ENCODE data around the gene ANKRD33B. TPM values are rescaled to one million over a fixed set of nuclear protein-coding genes. Genes with fewer than 3 reads are reported as not detected.
"Not testable (repeated sequence)": the region's sequence is repeated elsewhere in the genome, so short reads cannot be mapped to it uniquely, and the experiment has no call there.

The ANKRD33B gene
- polyA plus RNA-seq, 12 donors = 1.2 to 3.3 (median 1.8) TPM; not detected in 2

GRCh38 chr5:10536931-10537579 lies 26.8 kb upstream of the ANKRD33B start:
- DNase-seq = no peak

GRCh38 chr5:10537624-10538023 lies 26.2 kb upstream of the ANKRD33B start:
- DNase-seq = no peak

- no peak for DNase-seq
Observed at GRCh38 chr5:10538103-10538788, 25.6 kb upstream of the ANKRD33B start.

GRCh38 chr5:10538789-10539686 lies 24.8 kb upstream of the ANKRD33B start:
- no peak for DNase-seq

GRCh38 chr5:10539687-10539998 lies 24.2 kb upstream of the ANKRD33B start:
- no peak for DNase-seq

- no peak for DNase-seq
Observed at GRCh38 chr5:10540036-10540544, 23.8 kb upstream of the ANKRD33B start.

GRCh38 chr5:10540951-10541646 lies 22.8 kb upstream of the ANKRD33B start:
- no peak for DNase-seq

GRCh38 chr5:10542055-10542550 lies 21.8 kb upstream of the ANKRD33B start:
- DNase-seq = no peak

GRCh38 chr5:10543585-10544040 lies 20.3 kb upstream of the ANKRD33B start:
- DNase-seq = no peak

- DNase-seq = no peak
Observed at GRCh38 chr5:10545084-10545483, 18.8 kb upstream of the ANKRD33B start.

GRCh38 chr5:10546186-10546585 lies 17.7 kb upstream of the ANKRD33B start:
- DNase-seq = no peak

GRCh38 chr5:10548418-10549122 lies 15.3 kb upstream of the ANKRD33B start:
- DNase-seq = no peak

GRCh38 chr5:10549123-10549514 lies 14.8 kb upstream of the ANKRD33B start:
- DNase-seq = not testable (repeated sequence)

GRCh38 chr5:10550222-10550995 lies 13.5 kb upstream of the ANKRD33B start:
- DNase-seq = no peak

GRCh38 chr5:10551782-10552138 lies 12.1 kb upstream of the ANKRD33B start:
- DNase-seq = no peak

- no peak for DNase-seq
Observed at GRCh38 chr5:10552183-10553143, 11.4 kb upstream of the ANKRD33B start.

GRCh38 chr5:10553476-10553875 lies 10.4 kb upstream of the ANKRD33B start:
- no peak for DNase-seq

- DNase-seq = no peak
Observed at GRCh38 chr5:10555277-10555684, 8.6 kb upstream of the ANKRD33B start.

- no peak for DNase-seq
Observed at GRCh38 chr5:10556289-10556807, 7.5 kb upstream of the ANKRD33B start.
